Endothelial cell of umbilical vein (primary cell): ENCODE results near the gene CNST. TPM values are rescaled to one million over a fixed set of nuclear protein-coding genes. Genes with fewer than 3 reads are reported as not detected.

Source experiments
- BruUV-seq: library from RNA; stranded (reverse); fragments of 400-500 nt; replicated peaks from 2 replicates; lab custom pipeline; 2021; lab: Mats Ljungman, UMichigan
- CTCF ChIA-PET: fragments of 300-600, 350-600 bp; sonication (Branson Sonifier 250); formaldehyde crosslinking; loops from one replicate; lab custom pipeline; 2021; ENCODE audit warnings: antibody characterized with exemption, inconsistent platforms; lab: Charles Lee
- POLR2A ChIA-PET: fragments of 300-600, 350-600 bp; sonication (Branson Sonifier 250); formaldehyde crosslinking; loops from one replicate; lab custom pipeline; 2021; ENCODE audit warnings: antibody characterized with exemption, inconsistent platforms; lab: Charles Lee
- DNase-seq: peaks from one replicate; pipeline ENCODE4 v3.0.0-alpha.2; 2011; ENCODE audit warnings: low read depth, low spot score
- FAIRE-seq: peaks from 2 replicates; lab custom pipeline; 2011; peaks lifted over from hg19 to GRCh38; lab: Jason Lieb, UNC
- H2AFZ ChIP-seq: 2 replicates; pipeline ENCODE4 v1.6.0; 2012; ENCODE audit warnings: low read depth, low read length, control low read depth, inconsistent platforms
- H3K27ac ChIP-seq: 2 replicates; pipeline ENCODE4 v1.5.1; 2011; ENCODE audit warnings: low read depth, mild to moderate bottlenecking, control low read depth, low read length, moderate library complexity; ENCODE audit not compliant: insufficient read depth
- H3K27me3 ChIP-seq, 2 experiments: 2 replicates each; pipeline versions ENCODE4 v1.6.0 to v1.6.1; 2011; ENCODE audit warnings: low read length in 2 of 2, mixed read lengths in 1 of 2; ENCODE audit not compliant: control insufficient read depth in 2 of 2, insufficient read depth in 2 of 2
- H3K36me3 ChIP-seq, 2 experiments: 2 replicates in 1 of 2; 3 replicates in 1 of 2; pipeline ENCODE4 v1.5.1; 2011; ENCODE audit warnings: low read length in 2 of 2, mild to moderate bottlenecking in 1 of 2, moderate library complexity in 1 of 2; ENCODE audit not compliant: control insufficient read depth in 2 of 2, insufficient read depth in 2 of 2; ENCODE audit errors: extremely low read depth in 1 of 2
- H3K4me1 ChIP-seq: 3 replicates; pipeline ENCODE4 v1.5.1; 2011; ENCODE audit warnings: mild to moderate bottlenecking, low read length; ENCODE audit not compliant: control insufficient read depth, insufficient read depth; ENCODE audit errors: extremely low read depth
- H3K4me2 ChIP-seq: 2 replicates; pipeline ENCODE4 v1.6.1; 2011; ENCODE audit warnings: low read length, control low read depth, mixed read lengths; ENCODE audit not compliant: insufficient read depth
- H3K4me3 ChIP-seq, 3 experiments: fragments of 200-600 bp in 1 of 3; sonication (generic), shearing (Covaris generic) in 1 of 3; replicated peaks in 1 of 3; 2 replicates each; pipeline ENCODE4 v1.5.1; 2011 to 2016; ENCODE audit warnings: control low read depth in 3 of 3, low read length in 3 of 3, mild to moderate bottlenecking in 2 of 3, inconsistent platforms in 1 of 3, low read depth in 1 of 3, moderate library complexity in 1 of 3; ENCODE audit not compliant: insufficient read depth in 1 of 3
- H3K79me2 ChIP-seq: 2 replicates; pipeline ENCODE4 v1.6.0; 2012; ENCODE audit warnings: low read length, inconsistent platforms; ENCODE audit not compliant: control insufficient read depth, insufficient read depth
- H3K9ac ChIP-seq: replicated peaks from 2 replicates; pipeline ENCODE3; 2011; ENCODE audit warnings: low read length, control low read depth; ENCODE audit not compliant: insufficient read depth; ENCODE audit errors: extremely low read depth
- H3K9me1 ChIP-seq: replicated peaks from 3 replicates; pipeline ENCODE4 v1.6.0; 2011; ENCODE audit warnings: mild to moderate bottlenecking, low read length; ENCODE audit not compliant: control insufficient read depth, insufficient read depth; ENCODE audit errors: extremely low read depth
- H3K9me3 ChIP-seq: replicated peaks from 2 replicates; pipeline ENCODE4 v1.5.1; 2012; ENCODE audit warnings: low read length, inconsistent platforms; ENCODE audit not compliant: control insufficient read depth, insufficient read depth
- H4K20me1 ChIP-seq: replicated peaks from 2 replicates; pipeline ENCODE3; 2011; ENCODE audit warnings: mild to moderate bottlenecking, low read length; ENCODE audit not compliant: control insufficient read depth, insufficient read depth; ENCODE audit errors: extremely low read depth
- EZH2 ChIP-seq: IDR thresholded peaks from 2 replicates; pipeline ENCODE4 v1.6.1; 2012; ENCODE audit warnings: borderline replicate concordance, low read depth, mild to moderate bottlenecking, moderate library complexity, low read length, inconsistent platforms; ENCODE audit not compliant: severe bottlenecking
- FOS ChIP-seq: IDR thresholded peaks from 2 replicates; pipeline ENCODE4 v1.6.1; 2011; ENCODE audit warnings: mild to moderate bottlenecking, low read length, moderate library complexity, borderline replicate concordance; ENCODE audit not compliant: insufficient read depth
- GATA2 ChIP-seq: IDR thresholded peaks from 2 replicates; pipeline ENCODE4 v1.7.0; 2011; ENCODE audit warnings: low read depth, mild to moderate bottlenecking, moderate library complexity, mixed read lengths, low read length; ENCODE audit not compliant: insufficient read length, insufficient read depth
- JUN ChIP-seq: IDR thresholded peaks from 2 replicates; pipeline ENCODE4 v1.6.1; 2011; ENCODE audit warnings: borderline replicate concordance, low read depth; ENCODE audit not compliant: insufficient read length, insufficient read depth
- MYC ChIP-seq: IDR thresholded peaks from one replicate; pipeline ENCODE4 v1.6.1; 2011; ENCODE audit warnings: mild to moderate bottlenecking, low read depth, low read length
- POLR2A ChIP-seq: IDR thresholded peaks from 2 replicates; pipeline ENCODE4 v1.6.1; 2012; ENCODE audit warnings: low read depth, mild to moderate bottlenecking, control low read depth, low read length
- POLR2AphosphoS5 ChIP-seq: IDR thresholded peaks from 2 replicates; pipeline ENCODE4 v1.6.1; 2012; ENCODE audit warnings: low read depth, mild to moderate bottlenecking, control low read depth, low read length, moderate library complexity; ENCODE audit not compliant: insufficient read depth
- dilution Hi-C: fragments of 300-500 bp; cut with MboI; formaldehyde crosslinking; loops from one replicate; pipeline ENCODE4 v1.15.0; 2019; ENCODE audit warnings: low sequenced_read_pairs; ENCODE audit not compliant: extremely low pct_ligation_motif_present
- intact Hi-C: fragments of 100-400 bp; cut with micrococcal nuclease; formaldehyde crosslinking; loops from one replicate; pipeline ENCODE4 v1.10.0; 2022
- polyA plus RNA-seq, 4 experiments: library from polyadenylated mRNA; depleted of rRNA in 3 of 4; stranded (reverse) in 3 of 4; unstranded in 1 of 4; fragments of >200 nt; gene quantifications; 2 replicates each; pipeline versions ENCODE4 v1.2.1 to v1.2.3, GENCODE V29; 2011 to 2012; ENCODE audit warnings: missing spikeins in 1 of 4
- total RNA-seq: library from RNA; stranded (reverse); gene quantifications from 2 replicates; pipeline ENCODE4 v1.2.3, GENCODE V29; 2021
- TF ChIP-seq, protein P1 (sequence below): IDR thresholded peaks from 2 replicates; pipeline ENCODE4 v1.6.1; 2011; ENCODE audit not compliant: insufficient read depth, insufficient read length
- TF ChIP-seq, protein P2 (sequence below), 2 donors: IDR thresholded peaks; 1 replicate in 1 of 2; 2 replicates in 1 of 2; pipeline ENCODE4 v1.5.1; 2011; ENCODE audit warnings: low read length in 2 of 2, mild to moderate bottlenecking in 2 of 2, moderate library complexity in 2 of 2, control low read depth in 1 of 2, inconsistent platforms in 1 of 2, low read depth in 1 of 2; ENCODE audit not compliant: insufficient read depth in 1 of 2; ENCODE audit errors: extremely low read depth in 1 of 2

CNST gene
- total and polyA plus RNA-seq, 2 donors (not counting 3 experiments of a cell fraction or from before 2014, with no cell fraction given): 6.3 to 18.1 TPM

- intact Hi-C loops (no loop called here), dilution Hi-C loops (no loop called here)
- Histone ChIP-seq H3K4me1 (peaks cover 24% of the 10 kb centered on the region), H3K9me1 (no peaks in the 10 kb centered on the region), H3K9me3 (no peaks in the 10 kb centered on the region), H3K4me3 (no peak overlapping the region), H3K27me3 (no peaks in the 10 kb centered on the region), H3K79me2 (peaks cover 21% of the 10 kb centered on the region), H4K20me1 (no peaks in the 10 kb centered on the region), H3K27ac (no peak overlapping the region), H2AFZ (no peak overlapping the region), H3K4me2 (no peak overlapping the region), H3K36me3 (no peaks in the 10 kb centered on the region), H3K9ac (no peak overlapping the region)
- TF ChIP-seq POLR2A (no peak), FOS (no peak), MYC (no peak), POLR2AphosphoS5 (no peak), EZH2 (no peak), GATA2 (no peak), JUN (no peak)
- TF ChIP-seq, protein P1, sequence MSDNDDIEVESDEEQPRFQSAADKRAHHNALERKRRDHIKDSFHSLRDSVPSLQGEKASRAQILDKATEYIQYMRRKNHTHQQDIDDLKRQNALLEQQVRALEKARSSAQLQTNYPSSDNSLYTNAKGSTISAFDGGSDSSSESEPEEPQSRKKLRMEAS: no peak
- TF ChIP-seq, protein P2, sequence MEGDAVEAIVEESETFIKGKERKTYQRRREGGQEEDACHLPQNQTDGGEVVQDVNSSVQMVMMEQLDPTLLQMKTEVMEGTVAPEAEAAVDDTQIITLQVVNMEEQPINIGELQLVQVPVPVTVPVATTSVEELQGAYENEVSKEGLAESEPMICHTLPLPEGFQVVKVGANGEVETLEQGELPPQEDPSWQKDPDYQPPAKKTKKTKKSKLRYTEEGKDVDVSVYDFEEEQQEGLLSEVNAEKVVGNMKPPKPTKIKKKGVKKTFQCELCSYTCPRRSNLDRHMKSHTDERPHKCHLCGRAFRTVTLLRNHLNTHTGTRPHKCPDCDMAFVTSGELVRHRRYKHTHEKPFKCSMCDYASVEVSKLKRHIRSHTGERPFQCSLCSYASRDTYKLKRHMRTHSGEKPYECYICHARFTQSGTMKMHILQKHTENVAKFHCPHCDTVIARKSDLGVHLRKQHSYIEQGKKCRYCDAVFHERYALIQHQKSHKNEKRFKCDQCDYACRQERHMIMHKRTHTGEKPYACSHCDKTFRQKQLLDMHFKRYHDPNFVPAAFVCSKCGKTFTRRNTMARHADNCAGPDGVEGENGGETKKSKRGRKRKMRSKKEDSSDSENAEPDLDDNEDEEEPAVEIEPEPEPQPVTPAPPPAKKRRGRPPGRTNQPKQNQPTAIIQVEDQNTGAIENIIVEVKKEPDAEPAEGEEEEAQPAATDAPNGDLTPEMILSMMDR (IDR thresholded peaks at IDR 0.05; ENCODE audit: extremely low read depth in 1 of 2, insufficient read depth in 1 of 2, low read depth in 1 of 2, low read length in 2 of 2): no peak
- FAIRE-seq (no peak), DNase-seq (no peak)
- BruUV-seq: no TSS peak
- ChIA-PET CTCF (interaction anchor here (0.9 to 1.2 kb wide), 2 partner anchors 10 to 17 kb away, joined by 3 to 4 read pairs; no protein-coding TSS in a partner anchor), POLR2A (no interaction called here)
These were observed 24.8 kb downstream of the CNST start for GRCh38 chr1:246591047-246591446.
